HG02970 (cell line): Measurements from ENCODE around the gene BRME1.

Source experiments
- ATAC-seq: cut with Tn5 transposase; IDR thresholded peaks from one replicate; pipeline ENCODE4 v1.9.1; 2021; ENCODE audit warnings: mild to moderate bottlenecking, moderate library complexity, moderate number of reproducible peaks; ENCODE audit not compliant: unreplicated experiment, low FRiP score

The BRME1 gene

DNA sequence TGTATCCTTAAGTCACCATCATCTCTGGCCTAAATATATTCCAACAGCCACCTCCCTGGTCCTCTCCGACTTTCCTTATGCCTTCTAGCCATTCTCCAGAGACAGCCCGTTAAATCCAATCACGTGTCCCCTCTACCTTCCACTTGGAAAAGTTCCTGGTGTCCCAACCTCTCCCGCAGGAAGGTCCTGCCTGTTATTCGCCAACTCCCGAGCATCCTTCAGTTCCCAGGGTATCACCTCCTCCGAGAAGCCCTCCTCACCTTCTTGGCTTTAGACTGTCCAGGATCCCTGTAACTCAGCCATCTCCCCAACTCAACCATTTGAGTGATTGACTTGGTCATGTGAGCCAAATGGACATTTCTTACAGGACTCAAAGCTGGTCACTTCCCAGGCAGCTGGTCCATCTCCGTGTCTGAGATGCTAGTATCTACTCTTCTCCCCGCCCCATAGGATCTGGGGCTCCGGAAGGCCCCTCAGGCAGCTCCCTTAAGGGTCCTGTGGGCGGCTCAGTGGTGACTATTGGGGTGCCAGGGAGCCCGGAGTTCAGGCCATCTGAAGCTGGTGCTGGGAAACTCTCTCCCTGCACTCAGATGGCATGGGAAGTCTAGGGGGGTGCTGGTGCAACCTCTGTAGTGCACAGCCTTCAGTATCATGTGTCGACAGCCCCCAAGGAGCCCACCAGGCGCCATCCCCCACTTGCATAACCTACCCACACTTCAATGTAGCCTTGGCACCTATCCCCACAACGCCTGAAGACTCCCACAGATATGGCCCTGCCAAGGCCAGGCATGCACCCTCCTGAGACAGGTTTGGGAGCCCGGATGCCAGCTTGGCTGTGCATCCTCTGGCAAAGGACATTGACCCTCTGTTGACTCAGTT is 56.9 kb downstream of the BRME1 start:
- ATAC-seq = no peak

DNA sequence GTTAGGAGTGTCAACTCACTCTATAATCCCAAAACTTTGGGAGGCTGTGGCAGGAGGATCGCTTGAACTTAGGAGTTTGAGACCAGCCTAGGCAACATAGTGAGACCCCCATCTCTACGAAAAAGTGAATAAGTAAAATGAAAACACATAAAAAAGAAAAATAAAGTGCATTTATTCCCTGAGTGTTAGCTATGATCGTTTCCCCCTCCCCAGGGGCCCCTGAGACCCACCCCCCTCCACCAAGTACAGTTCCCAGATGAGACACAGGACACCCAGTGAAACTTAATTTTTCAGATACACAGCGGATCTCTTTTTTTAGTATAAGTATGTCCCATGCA is 57.6 kb downstream of the BRME1 start:
- no peak for ATAC-seq

- peak; percentile 13 for ATAC-seq
These were observed 58.2 kb downstream of the BRME1 start for GRCh38 chr19:13847407-13848339.

DNA sequence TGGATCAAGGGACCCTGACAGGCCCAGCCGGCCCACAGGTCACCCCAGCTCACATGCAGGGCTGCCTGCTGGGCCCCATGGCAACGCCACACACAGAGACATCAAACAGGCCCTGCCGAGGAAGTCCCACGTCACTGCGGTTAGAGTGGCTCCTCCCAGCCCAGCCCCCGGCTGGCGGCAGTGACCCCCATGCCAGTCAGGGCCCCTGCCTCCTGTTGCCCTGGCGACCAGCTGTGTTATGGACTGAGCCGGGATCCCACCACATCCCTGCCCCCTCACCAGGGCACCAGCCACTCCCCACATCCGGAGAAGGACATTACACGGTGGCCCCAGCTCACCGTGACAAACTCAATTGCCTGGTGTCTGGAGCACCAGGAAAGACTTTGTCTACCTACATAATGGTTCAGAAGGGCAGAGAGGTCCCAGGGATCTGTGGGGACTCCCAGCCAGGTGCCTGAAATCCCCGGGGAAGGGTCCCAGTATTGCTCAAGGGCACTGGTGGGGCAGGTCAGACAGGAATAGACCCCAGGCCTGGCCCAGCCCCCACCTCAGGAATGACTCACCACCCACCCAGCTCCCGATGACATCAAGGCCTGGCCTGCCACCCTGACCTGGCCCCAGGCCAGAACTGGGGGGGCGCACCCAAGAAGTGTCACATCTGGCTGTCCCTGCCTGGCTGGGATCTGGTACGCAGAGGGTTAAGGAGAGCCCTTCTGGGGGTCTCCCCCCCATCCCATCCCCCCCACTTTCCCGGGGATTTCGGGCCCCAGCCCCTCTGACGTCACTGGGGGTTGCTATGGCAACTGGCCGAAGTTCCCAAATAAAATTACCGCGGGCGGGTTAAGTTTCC is 59.1 kb downstream of the BRME1 start:
- peak; percentile 44 for ATAC-seq

DNA sequence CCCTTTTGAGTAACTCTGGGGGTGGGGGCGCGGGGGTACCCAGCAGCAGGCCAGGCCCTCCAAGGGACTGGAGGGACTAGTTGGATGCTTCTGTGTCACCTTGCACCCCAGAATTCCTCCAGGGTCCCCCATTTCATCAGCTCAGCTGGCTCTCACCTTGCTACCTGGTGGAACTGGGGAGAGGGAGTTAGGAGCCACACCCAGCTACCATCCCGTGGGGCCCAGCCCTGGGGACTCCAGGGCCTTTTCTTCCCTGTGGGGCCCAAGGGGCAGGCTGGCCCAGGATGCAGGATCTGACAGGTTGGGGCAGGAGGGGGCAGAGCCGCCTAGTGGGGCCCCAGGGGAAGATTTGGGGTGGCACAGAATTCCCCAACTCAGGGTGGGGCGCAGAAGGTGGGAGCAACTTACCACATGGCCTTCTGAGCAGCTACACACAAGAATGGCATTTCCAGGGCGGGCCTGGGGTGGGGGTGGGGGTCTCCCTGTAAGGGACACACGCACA is 61.7 kb downstream of the BRME1 start:
- no peak for ATAC-seq

GRCh38 chr19:13843104-13843921 is 62.6 kb downstream of the BRME1 start:
- no peak for ATAC-seq

DNA sequence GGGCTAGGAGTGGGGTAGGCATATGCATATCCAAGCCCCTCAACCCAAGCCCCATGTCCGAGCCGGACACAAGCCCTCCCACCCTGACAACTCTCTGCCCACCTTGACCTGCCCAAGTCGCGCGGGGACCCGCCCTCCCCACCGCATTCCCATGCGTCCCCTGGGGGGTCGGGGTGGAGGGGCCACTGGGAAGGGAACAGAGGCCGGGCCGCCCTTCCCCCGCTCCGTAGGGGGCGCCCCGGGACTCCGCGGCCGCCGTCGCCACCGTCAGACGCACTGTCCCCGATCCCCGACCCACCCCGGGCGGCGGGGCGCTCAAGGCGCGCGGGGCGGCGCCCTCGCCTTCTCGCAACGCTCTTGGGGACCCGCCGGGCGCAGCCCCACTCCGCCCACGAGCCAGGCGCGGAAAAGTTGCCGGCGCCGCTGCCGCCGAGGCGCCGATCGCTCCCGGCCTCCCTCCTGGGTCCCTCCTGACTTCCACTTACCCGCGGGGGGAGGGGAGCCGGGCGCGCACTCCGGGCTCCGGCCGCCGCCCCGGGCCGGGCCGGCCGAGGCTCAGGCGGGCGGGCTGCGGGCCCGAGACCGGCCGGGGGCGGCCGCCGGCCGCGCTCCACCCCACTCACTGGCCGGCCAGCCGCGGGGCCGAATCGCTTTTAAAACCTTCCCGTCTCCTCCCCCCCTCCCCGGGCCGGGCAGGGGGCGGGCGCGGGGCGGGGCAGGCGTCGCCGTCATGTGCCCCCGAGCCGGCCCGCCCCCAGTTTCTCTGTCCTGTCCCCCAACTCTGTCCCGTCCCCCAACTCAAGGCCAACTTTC is 63.4 kb downstream of the BRME1 start:
- ATAC-seq = no peak

DNA sequence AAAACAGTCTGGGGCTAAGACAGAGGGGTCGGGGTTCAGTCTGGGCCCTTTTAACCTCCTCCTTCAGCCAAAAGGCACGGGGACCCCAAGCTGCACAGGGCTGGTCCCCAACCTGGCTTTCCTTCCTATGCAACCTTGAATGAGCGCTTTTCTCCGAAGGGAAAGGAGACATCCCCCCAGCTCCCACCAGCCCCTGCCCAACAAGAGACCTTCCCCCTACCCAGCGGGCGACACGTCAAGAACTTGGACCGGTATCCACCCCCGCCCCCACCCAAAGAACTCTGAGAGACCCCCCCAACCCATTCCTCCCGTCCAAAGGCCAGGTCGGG is 64.0 kb downstream of the BRME1 start:
- ATAC-seq = no peak

- ATAC-seq = no peak
These were observed 64.6 kb downstream of the BRME1 start for GRCh38 chr19:13841086-13841961.

DNA sequence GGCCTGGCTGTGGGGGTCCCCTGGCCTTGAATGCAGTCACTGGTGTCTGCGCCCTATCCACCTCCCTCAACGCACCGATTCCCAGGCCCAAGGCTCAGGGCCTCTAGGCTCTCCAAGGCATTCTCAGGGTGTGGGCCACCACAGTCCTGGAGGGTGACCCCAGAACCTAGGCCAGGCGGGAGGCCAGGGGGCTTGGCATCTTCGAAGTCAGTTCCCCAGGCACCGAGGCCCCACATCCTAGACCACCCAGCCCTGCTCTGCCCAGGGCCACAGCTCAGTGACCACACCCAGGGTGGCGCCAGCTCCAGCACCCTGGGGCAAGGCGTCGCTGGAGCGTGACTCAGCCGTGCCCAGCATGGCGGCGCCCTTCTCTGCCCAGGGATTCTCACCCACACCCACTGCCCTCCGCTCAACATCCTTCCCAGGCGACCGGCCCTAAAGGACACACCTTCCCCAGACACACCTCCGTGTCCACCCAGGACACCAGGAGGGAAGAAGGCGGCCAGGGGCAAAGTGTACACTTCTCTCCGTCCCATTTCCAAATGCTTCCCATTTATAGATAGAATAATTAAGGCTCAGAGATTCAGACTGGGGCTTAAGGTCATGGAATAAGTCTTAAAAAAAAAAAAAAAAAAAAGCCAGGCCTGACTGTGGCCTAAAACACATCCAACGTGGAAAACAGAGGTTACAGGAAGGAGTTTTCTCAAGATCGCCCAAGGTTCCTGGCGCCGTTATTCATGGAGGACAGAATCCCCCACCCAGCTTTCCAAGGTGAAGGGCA is 65.4 kb downstream of the BRME1 start:
- no peak for ATAC-seq

- ATAC-seq = peak; percentile 1
These were observed 66.0 kb downstream of the BRME1 start for GRCh38 chr19:13839938-13840304.

GRCh38 chr19:13839130-13839937 is 66.6 kb downstream of the BRME1 start:
- ATAC-seq = peak; percentile 33

DNA sequence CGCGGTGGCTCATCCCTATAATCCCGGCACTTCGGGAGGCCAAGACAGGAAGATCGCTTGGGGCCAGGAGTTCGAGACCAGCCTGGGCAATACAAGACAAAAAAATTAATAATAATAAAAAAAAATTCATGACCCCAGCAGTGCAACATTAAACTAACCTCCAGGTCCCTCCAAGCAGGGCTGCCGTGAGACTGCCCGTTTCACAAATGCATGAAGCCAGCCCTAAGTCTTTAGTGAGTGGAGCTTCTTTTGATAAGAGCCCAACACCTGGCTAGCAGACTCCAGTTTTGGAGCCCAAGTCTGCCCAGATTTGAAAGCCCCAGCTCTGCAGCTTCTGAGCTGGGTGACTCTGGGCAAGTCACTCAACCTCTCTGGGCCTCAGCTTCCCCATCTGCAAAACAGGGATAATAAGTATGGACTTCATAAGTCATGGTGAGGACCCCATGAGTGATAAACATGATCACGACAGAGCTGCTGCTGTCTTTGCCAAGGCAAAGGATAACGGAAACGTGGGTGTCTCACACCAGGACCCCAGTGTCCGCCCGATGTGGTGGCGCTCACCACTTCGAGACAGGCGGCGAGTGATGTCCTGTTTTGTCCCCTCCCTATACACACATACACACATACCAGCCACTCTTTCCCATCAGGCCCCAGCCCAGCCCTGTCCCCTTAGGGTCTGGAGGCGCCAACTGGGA is 67.3 kb downstream of the BRME1 start:
- ATAC-seq = no peak

DNA sequence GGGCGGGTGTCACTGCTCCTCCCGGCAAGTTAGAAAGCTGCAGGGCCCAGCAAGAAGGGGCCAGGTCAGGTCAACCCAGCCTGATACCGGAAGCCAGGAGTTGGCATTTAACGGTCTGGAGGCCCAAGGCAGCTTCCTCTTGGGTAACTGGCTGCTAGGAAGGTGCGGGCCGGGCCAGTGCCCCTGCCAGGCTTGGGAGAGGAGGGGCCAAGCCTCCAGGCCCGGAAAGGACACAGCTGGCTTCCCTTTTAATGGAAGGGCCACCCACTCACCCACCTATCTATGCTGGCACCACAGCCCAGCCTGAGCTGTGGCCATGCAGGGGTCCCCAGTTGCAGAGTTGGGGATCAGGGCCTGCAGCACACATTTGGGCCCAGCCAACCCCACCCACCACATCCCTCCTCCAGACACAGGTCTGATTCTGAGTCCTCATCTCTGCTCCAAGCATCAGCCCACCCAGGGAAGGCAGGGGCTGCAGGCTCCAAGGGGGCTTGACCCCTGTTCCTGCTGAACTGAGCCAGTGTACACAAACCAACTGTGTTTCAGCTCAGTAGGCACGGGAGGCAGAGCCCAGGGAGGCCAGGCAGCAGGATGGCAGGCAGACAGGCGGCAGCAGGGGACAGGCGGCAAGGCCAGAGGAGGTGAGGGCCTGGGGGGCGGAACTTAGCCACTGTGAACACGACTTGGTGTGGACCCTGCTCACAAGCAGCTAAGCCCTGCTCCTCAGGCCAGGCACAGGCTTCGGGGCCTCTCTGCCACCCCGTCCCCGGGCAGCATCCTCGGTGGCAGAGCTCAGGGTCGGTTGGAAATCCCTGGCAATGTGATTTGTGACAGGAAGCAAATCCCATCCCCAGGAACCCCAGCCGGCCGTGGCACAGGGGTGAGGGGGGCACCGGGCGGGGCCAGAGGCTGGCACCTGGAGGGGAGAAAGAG is 69.9 kb downstream of the BRME1 start:
- ATAC-seq = no peak
